K562 (cell line): Measurements from ENCODE around the gene TSPOAP1. TPM values are rescaled to one million over a fixed set of nuclear protein-coding genes. Genes with fewer than 3 reads are reported as not detected.
A peak's percentile ranks its signal among the peaks of the same experiment; 100 is the strongest.

Experiments used
- CUX1 ChIP-seq: fragments of 200-800 bp; sonication (Bioruptor generic); IDR thresholded peaks from 2 replicates; pipeline ENCODE4 v1.6.1; 2016; ENCODE audit warnings: missing genetic modification characterization, missing compliant biosample characterization
- DACH1 ChIP-seq: fragments of 450-650 bp; IDR thresholded peaks from 2 replicates; pipeline ENCODE4 v1.6.1; 2018; ENCODE audit not compliant: partially characterized antibody
- DNMT1 ChIP-seq: fragments of 450-650 bp; IDR thresholded peaks from 2 replicates; pipeline ENCODE4 v1.6.1; 2016; ENCODE audit warnings: antibody characterized with exemption, mild to moderate bottlenecking
- MCM2 ChIP-seq: fragments of 450-650 bp; IDR thresholded peaks from 2 replicates; pipeline ENCODE4 v1.6.1; 2017; ENCODE audit warnings: low read depth, mild to moderate bottlenecking
- MEIS2 ChIP-seq: fragments of 450-650 bp; IDR thresholded peaks from 2 replicates; pipeline ENCODE4 v1.6.1; 2014; ENCODE audit warnings: mild to moderate bottlenecking; ENCODE audit not compliant: partially characterized antibody
- MLLT1 ChIP-seq, 2 experiments: fragments of 450-650 bp; IDR thresholded peaks; 2 replicates each; pipeline ENCODE4 v1.6.1; 2016
- MTF1 ChIP-seq: fragments of 250-450 bp; sonication (Bioruptor Pico); IDR thresholded peaks from 2 replicates; pipeline ENCODE4 v1.9.0; 2021; ENCODE audit warnings: moderate library complexity, mild to moderate bottlenecking, inconsistent platforms, borderline replicate concordance
- NRF1 ChIP-seq, 2 experiments: fragments of 450-650 bp; IDR thresholded peaks in 1 of 2; conservative IDR thresholded peaks in 1 of 2; 2 replicates each; pipeline ENCODE4 v1.6.1; 2014; ENCODE audit warnings: mild to moderate bottlenecking in 2 of 2
- NUFIP1 ChIP-seq: fragments of 450-650 bp; IDR thresholded peaks from 2 replicates; pipeline ENCODE4 v1.6.1; 2018; ENCODE audit not compliant: partially characterized antibody
- PPARD ChIP-seq: fragments of 250-450 bp; sonication (Bioruptor Pico); IDR thresholded peaks from 2 replicates; pipeline ENCODE4 v1.8.0; 2022; ENCODE audit warnings: inconsistent platforms, mild to moderate bottlenecking, moderate library complexity
- RBM17 ChIP-seq: fragments of 200-400 bp; formaldehyde crosslinking; IDR thresholded peaks from 2 replicates; pipeline ENCODE4 v1.6.1; 2017; ENCODE audit warnings: low read depth, mild to moderate bottlenecking, low read length, borderline replicate concordance
- SIN3A ChIP-seq, 2 experiments: fragments of 150-350 bp in 1 of 2; IDR thresholded peaks; 2 replicates each; pipeline ENCODE4 v1.6.1; 2011 to 2016; ENCODE audit warnings: borderline replicate concordance in 2 of 2, low read depth in 2 of 2, low read length in 2 of 2, mild to moderate bottlenecking in 2 of 2, moderate library complexity in 2 of 2; ENCODE audit not compliant: control insufficient read depth in 1 of 2
- YBX1 ChIP-seq: fragments of 450-650 bp; IDR thresholded peaks from 2 replicates; pipeline ENCODE4 v1.7.1; 2016; ENCODE audit warnings: mild to moderate bottlenecking
- ZBTB17 ChIP-seq: fragments of 450-650 bp; formaldehyde crosslinking; IDR thresholded peaks from 2 replicates; pipeline ENCODE4 v1.4.0; 2020; ENCODE audit warnings: mild to moderate bottlenecking
- ZC3H4 ChIP-seq: sonication (generic); formaldehyde crosslinking; IDR thresholded peaks from 2 replicates; pipeline ENCODE4 v1.9.0; 2021; ENCODE audit warnings: missing genetic modification reagents, borderline replicate concordance
- ZNF449 ChIP-seq: fragments of 250-450 bp; sonication (Bioruptor Pico); IDR thresholded peaks from 2 replicates; pipeline ENCODE4 v1.8.0; 2022; ENCODE audit warnings: moderate library complexity, mild to moderate bottlenecking, inconsistent platforms
- ZNF551 ChIP-seq: fragments of 250-450 bp; sonication (Bioruptor Pico); IDR thresholded peaks from 2 replicates; pipeline ENCODE4 v1.5.0; 2021; ENCODE audit warnings: mild to moderate bottlenecking, moderate library complexity
- polyA plus RNA-seq, 8 experiments: library from polyadenylated mRNA; depleted of rRNA in 4 of 8; stranded (reverse) in 5 of 8; unstranded in 3 of 8; fragments of >200 nt; fragmentation: Nextera tagmentation in 2 of 8; fragmentation: Illumina TruSeq in 1 of 8; extraction: Ambion mirVana in 2 of 8; extraction: Trizol in 1 of 8; gene quantifications; 2 replicates each; pipeline versions ENCODE4 v1.2.1 to v1.2.3, GENCODE V29; 2011 to 2014; ENCODE audit warnings: inconsistent platforms in 1 of 8, missing spikeins in 1 of 8
- total RNA-seq, 7 experiments: library from RNA; depleted of rRNA in 6 of 7; stranded (reverse); fragments of >200 nt in 6 of 7; fragmentation: Illumina TruSeq in 2 of 7; extraction: Trizol in 2 of 7; gene quantifications; 2 replicates each; pipeline versions ENCODE4 v1.2.1 to v1.2.3, GENCODE V29; 2011 to 2021; ENCODE audit warnings: low replicate concordance in 1 of 7

TSPOAP1 gene
- total and polyA plus RNA-seq, 9 of the 15 experiments (the other 6 are each of a cell fraction or from before 2014, with no cell fraction given) = 0.87 to 3.9 (median 1.8) TPM; not detected in 2

GRCh38 chr17:58340405-58340876, 11.8 kb upstream of the TSPOAP1 start (continued):
- peak; percentile 57 to 61; a peak in 2 of 4 replicates for TF ChIP-seq MLLT1 (IDR thresholded peaks at IDR 0.05)
- peak; percentile 72; the same call in 1 of the 2 replicates for TF ChIP-seq CUX1 (CRISPR knock-in tag)
- no peak for TF ChIP-seq SIN3A (IDR thresholded peaks at IDR 0.05; ENCODE audit: borderline replicate concordance in 2 of 2, control insufficient read depth in 1 of 2, low read depth in 2 of 2, low read length in 2 of 2)
- TF ChIP-seq DNMT1 = no peak
- TF ChIP-seq ZNF551 (CRISPR knock-in tag) = no peak
- TF ChIP-seq MTF1 (CRISPR knock-in tag) = no peak
- TF ChIP-seq ZC3H4 (CRISPR knock-in tag) = no peak
- no peak for TF ChIP-seq MCM2
- no peak for TF ChIP-seq PPARD (CRISPR knock-in tag)
- TF ChIP-seq MEIS2 = no peak
- TF ChIP-seq ZNF449 (CRISPR knock-in tag) = no peak
- TF ChIP-seq ZBTB17 = no peak
- no peak for TF ChIP-seq NRF1 (conservative IDR thresholded peaks at IDR 0.05 in 1 of 2, IDR thresholded peaks at IDR 0.05 in 1 of 2)
- no peak for TF ChIP-seq YBX1
- TF ChIP-seq NUFIP1 = no peak
- TF ChIP-seq DACH1 = no peak
- no peak for TF ChIP-seq RBM17
- TF ChIP-seq, all 486 proteins: peak for 4
